HCT116 (cell line): ENCODE data around the gene GRM3. TPM values are rescaled to one million over a fixed set of nuclear protein-coding genes. Genes with fewer than 3 reads are reported as not detected.

ENCODE experiments used
- ATAC-seq: fragments of 200-7000 bp; cut with Tn5 transposase; 2 replicates; pipeline ENCODE4 v1.9.1; 2020; ENCODE audit warnings: mild to moderate bottlenecking, moderate library complexity
- BruUV-seq: library from RNA; stranded (reverse); fragments of 400-500 nt; replicated peaks from 2 replicates; lab custom pipeline; 2021; lab: Mats Ljungman, UMichigan
- CTCF ChIA-PET: fragments of 300-600 bp; sonication (Branson Sonifier 250); formaldehyde crosslinking; loops from one replicate; lab custom pipeline; 2021; ENCODE audit warnings: antibody characterized with exemption; lab: Charles Lee
- POLR2A ChIA-PET: fragments of 300-600, 350-600 bp; sonication (Branson Sonifier 250); formaldehyde crosslinking; loops from one replicate; lab custom pipeline; 2021; ENCODE audit warnings: antibody characterized with exemption; lab: Charles Lee
- RAD21 ChIA-PET, 2 experiments: fragments of 300-600 bp; sonication (Branson Sonifier 250); formaldehyde crosslinking; loops; one replicate each; lab custom pipeline; 2023; ENCODE audit warnings: low total read pairs in 2 of 2; ENCODE audit not compliant: uncharacterized antibody in 2 of 2, unreplicated experiment in 2 of 2, low non-redundant PET in 1 of 2; lab: Charles Lee
- DNase-seq: peaks from one replicate; pipeline ENCODE4 v3.0.0-alpha.2; 2010; ENCODE audit warnings: low read depth, low spot score
- H2AFZ ChIP-seq: fragments of 200-600 bp; shearing (Covaris generic), sonication (generic); 2 replicates; pipeline ENCODE4 v1.6.1; 2017; ENCODE audit warnings: low read depth, mixed run types, mixed read lengths, antibody characterized with exemption, low read length; ENCODE audit not compliant: poor library complexity, severe bottlenecking
- H3K27ac ChIP-seq: 2 replicates; pipeline ENCODE4 v1.5.1; 2012; ENCODE audit warnings: low read depth, low read length
- H3K27me3 ChIP-seq: fragments of 200-600 bp; sonication (generic); 2 replicates; pipeline ENCODE4 v1.6.1; 2016; ENCODE audit warnings: mixed run types, low read length, mixed read lengths; ENCODE audit not compliant: insufficient read depth
- H3K36me3 ChIP-seq, 2 experiments: fragments of 200-500 bp in 1 of 2; fragments of 200-600 bp in 1 of 2; sonication (Bioruptor generic) in 1 of 2; sonication (generic) in 1 of 2; 2 replicates each; pipeline versions ENCODE4 v1.5.1 to v1.6.1; 2014 to 2016; ENCODE audit warnings: low read length in 2 of 2, inconsistent platforms in 1 of 2, mixed read lengths in 1 of 2, mixed run types in 1 of 2; ENCODE audit not compliant: insufficient read depth in 2 of 2, control insufficient read depth in 1 of 2
- H3K4me1 ChIP-seq, 2 experiments: fragments of 200-600 bp in 1 of 2; sonication (generic) in 1 of 2; 2 replicates each; pipeline versions ENCODE4 v1.5.1 to v1.6.1; 2012 to 2017; ENCODE audit warnings: low read length in 2 of 2, inconsistent platforms in 1 of 2, mild to moderate bottlenecking in 1 of 2, mixed read lengths in 1 of 2, mixed run types in 1 of 2, moderate library complexity in 1 of 2; ENCODE audit not compliant: insufficient read depth in 2 of 2, control insufficient read depth in 1 of 2
- H3K4me2 ChIP-seq: fragments of 200-600 bp; sonication (generic); 2 replicates; pipeline ENCODE4 v1.6.1; 2017; ENCODE audit warnings: mixed run types, low read length, mixed read lengths
- H3K4me3 ChIP-seq, 2 experiments: fragments of 200-600 bp in 1 of 2; sonication (generic) in 1 of 2; replicated peaks in 1 of 2; 2 replicates each; pipeline ENCODE4 v1.5.1; 2011 to 2016; ENCODE audit warnings: low read length in 2 of 2, control low read depth in 1 of 2, low read depth in 1 of 2, mild to moderate bottlenecking in 1 of 2, mixed read lengths in 1 of 2, mixed run types in 1 of 2
- H3K79me2 ChIP-seq: fragments of 200-600 bp; sonication (generic); 2 replicates; pipeline ENCODE4 v1.6.1; 2017; ENCODE audit warnings: mild to moderate bottlenecking, mixed run types, low read length, moderate library complexity, mixed read lengths; ENCODE audit not compliant: insufficient read depth
- H3K9ac ChIP-seq: fragments of 200-600 bp; sonication (generic); 2 replicates; pipeline ENCODE4 v1.6.1; 2016; ENCODE audit warnings: low read length, mixed read lengths
- H3K9me2 ChIP-seq: fragments of 200-600 bp; sonication (generic), shearing (Covaris generic); 2 replicates; pipeline ENCODE4 v1.6.1; 2017; ENCODE audit warnings: mixed run types, mild to moderate bottlenecking, moderate library complexity; ENCODE audit not compliant: insufficient read depth
- H3K9me3 ChIP-seq, 2 experiments: fragments of 200-500 bp in 1 of 2; fragments of 200-600 bp in 1 of 2; sonication (Bioruptor generic) in 1 of 2; sonication (generic) in 1 of 2; 2 replicates each; pipeline ENCODE4 v1.6.1; 2014 to 2017; ENCODE audit warnings: low read length in 2 of 2, mixed read lengths in 2 of 2, inconsistent platforms in 1 of 2, low read depth in 1 of 2, mild to moderate bottlenecking in 1 of 2, mixed run types in 1 of 2, moderate library complexity in 1 of 2; ENCODE audit not compliant: control insufficient read depth in 1 of 2, insufficient read depth in 1 of 2
- H4K20me1 ChIP-seq: fragments of 200-600 bp; sonication (generic), shearing (Covaris generic); 2 replicates; pipeline ENCODE4 v1.6.1; 2017; ENCODE audit warnings: mixed run types, mild to moderate bottlenecking, moderate library complexity; ENCODE audit not compliant: insufficient read depth
- CBX3 ChIP-seq: IDR thresholded peaks from 2 replicates; pipeline ENCODE4 v1.6.1; 2012; ENCODE audit warnings: low read depth
- CEBPB ChIP-seq: IDR thresholded peaks from 2 replicates; pipeline ENCODE4 v1.6.1; 2012; ENCODE audit warnings: low read depth
- ELF1 ChIP-seq: IDR thresholded peaks from 2 replicates; pipeline ENCODE4 v1.6.1; 2012; ENCODE audit warnings: low read depth, borderline replicate concordance
- JUND ChIP-seq: IDR thresholded peaks from 2 replicates; pipeline ENCODE4 v1.6.1; 2012
- MAX ChIP-seq: IDR thresholded peaks from 2 replicates; pipeline ENCODE4 v1.6.1; 2012
- POLR2A ChIP-seq: IDR thresholded peaks from 2 replicates; pipeline ENCODE4 v1.7.0; 2011; ENCODE audit warnings: borderline replicate concordance; ENCODE audit not compliant: insufficient read depth, insufficient read length; ENCODE audit errors: extremely low read depth
- REST ChIP-seq: IDR thresholded peaks from 2 replicates; pipeline ENCODE4 v1.6.1; 2012; ENCODE audit warnings: low read depth
- SIN3A ChIP-seq: IDR thresholded peaks from 2 replicates; pipeline ENCODE4 v1.6.1; 2012; ENCODE audit warnings: low read depth
- SP1 ChIP-seq: IDR thresholded peaks from 2 replicates; pipeline ENCODE4 v1.6.1; 2012; ENCODE audit warnings: low read depth
- ZBTB33 ChIP-seq: IDR thresholded peaks from 2 replicates; pipeline ENCODE4 v1.6.1; 2011; ENCODE audit warnings: mild to moderate bottlenecking, low read length, moderate library complexity; ENCODE audit not compliant: insufficient replicate concordance; ENCODE audit errors: extremely low read depth
- intact Hi-C: fragments of 100-400 bp; cut with micrococcal nuclease; formaldehyde crosslinking; loops from 2 replicates; pipeline ENCODE4 v1.10.0; 2022
- total RNA-seq: library from RNA; stranded (reverse); gene quantifications from one replicate; pipeline ENCODE4 v1.2.1, GENCODE V29; 2021; ENCODE audit not compliant: unreplicated experiment

The GRM3 gene
- total RNA-seq, 1 experiment from 2014 or later = not detected

- CTCF ChIA-PET = no interaction called here
- POLR2A ChIA-PET = no interaction called here
- intact Hi-C loops = loop anchor here (10.0 kb wide), 1 partner anchor 426 kb away; no protein-coding TSS in a partner anchor
Observed at GRCh38 chr7:86900886-86901285, 257.2 kb downstream of the GRM3 start.

More at GRCh38 chr7:86900886-86901285, 257.2 kb downstream of the GRM3 start:
- Histone ChIP-seq H3K9me2 (no peaks in the 10 kb centered on the region), H4K20me1 (no peaks in the 10 kb centered on the region), H2AFZ (no peak overlapping the region), H3K27me3 (no peaks in the 10 kb centered on the region), H3K4me2 (no peak overlapping the region), H3K4me1 (no peaks in the 10 kb centered on the region), H3K9me3 (no peaks in the 10 kb centered on the region), H3K36me3 (0 out of 4 replicates have a peak, but pooled peaks cover 0 to 2% of the 10 kb centered on the region in 2 experiments), H3K4me3 (no peak overlapping the region), H3K27ac (no peak overlapping the region), H3K9ac (no peak overlapping the region), H3K79me2 (no peaks in the 10 kb centered on the region)
- RAD21 ChIA-PET = no interaction called here
- no TSS peak for BruUV-seq
- DNase-seq = no peak
- no peak for ATAC-seq
- TF ChIP-seq SP1 (no peak), JUND (no peak), ZBTB33 (no peak), ELF1 (no peak), MAX (no peak), CBX3 (no peak), SIN3A (no peak), CEBPB (no peak), REST (no peak), POLR2A (no peak)
